Measurements from ENCODE around the gene ITPR1.

Gene ITPR1

DNA sequence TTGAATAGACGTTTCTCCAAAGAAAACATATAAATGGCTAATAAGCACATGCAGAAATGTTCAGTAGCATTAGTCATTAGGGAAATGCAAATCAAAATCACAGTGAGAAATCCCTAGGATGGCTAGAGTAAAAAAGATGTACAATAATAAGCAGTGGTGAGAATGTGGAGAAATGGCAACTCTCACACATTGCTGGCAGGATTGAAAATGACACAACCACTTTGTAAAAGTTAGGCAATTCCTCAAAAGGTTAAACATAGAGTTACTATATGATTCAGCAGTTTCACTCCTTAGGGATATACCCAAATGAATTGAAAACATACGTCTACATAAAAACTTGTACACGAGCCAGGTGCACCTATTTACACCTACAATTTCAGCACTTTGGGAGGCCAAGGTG, 108.7 kb downstream of the ITPR1 start:
- H3K9me3 Mint-ChIP-seq: peaks cover 0 to 1% of the 10 kb centered on the region in 2 donors
- peaks cover 23 to 28% of the 10 kb centered on the region in 2 donors for H3K36me3 Mint-ChIP-seq
- peak overlapping the region in 1 of 2 donors; percentile 17 for H3K4me3 Mint-ChIP-seq
- H3K27ac Mint-ChIP-seq: no peak overlapping the region
- peaks cover 60 to 93% of the 10 kb centered on the region in 2 donors for H3K4me1 Mint-ChIP-seq
- no peaks in the 10 kb centered on the region for H3K27me3 Mint-ChIP-seq
- ATAC-seq (replicated peaks) (peak; percentile 63 to 69), DNase-seq (no peak)

DNA sequence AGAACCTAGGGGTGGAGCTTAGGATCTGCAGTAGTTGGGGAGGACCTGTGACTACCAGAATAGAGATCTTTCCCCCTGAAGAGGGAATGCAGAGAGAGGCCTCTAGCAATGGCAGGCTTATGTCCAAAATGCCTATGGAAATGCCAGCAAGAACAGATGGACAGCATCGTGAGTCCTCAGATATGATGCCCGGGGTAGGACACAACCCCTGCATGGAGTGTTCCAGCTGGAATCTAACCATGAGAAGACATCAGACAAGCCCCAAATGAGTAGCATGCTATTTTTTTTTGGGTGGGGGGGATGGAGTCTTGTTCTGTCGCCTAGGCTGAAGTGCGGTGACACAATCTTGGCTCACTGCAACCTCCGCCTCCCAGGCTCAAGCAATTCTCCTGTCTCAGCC, 111.5 kb downstream of the ITPR1 start:
- Mint-ChIP-seq H3K36me3 (peaks cover 31 to 33% of the 10 kb centered on the region in 2 donors), H3K4me1 (peaks cover 57 to 81% of the 10 kb centered on the region in 2 donors), H3K4me3 (no peak overlapping the region), H3K27me3 (no peaks in the 10 kb centered on the region), H3K9me3 (peaks cover 0 to 1% of the 10 kb centered on the region in 2 donors), H3K27ac (peak overlapping the region; percentile 20)
- DNase-seq (no peak), ATAC-seq (replicated peaks) (no peak)

DNA sequence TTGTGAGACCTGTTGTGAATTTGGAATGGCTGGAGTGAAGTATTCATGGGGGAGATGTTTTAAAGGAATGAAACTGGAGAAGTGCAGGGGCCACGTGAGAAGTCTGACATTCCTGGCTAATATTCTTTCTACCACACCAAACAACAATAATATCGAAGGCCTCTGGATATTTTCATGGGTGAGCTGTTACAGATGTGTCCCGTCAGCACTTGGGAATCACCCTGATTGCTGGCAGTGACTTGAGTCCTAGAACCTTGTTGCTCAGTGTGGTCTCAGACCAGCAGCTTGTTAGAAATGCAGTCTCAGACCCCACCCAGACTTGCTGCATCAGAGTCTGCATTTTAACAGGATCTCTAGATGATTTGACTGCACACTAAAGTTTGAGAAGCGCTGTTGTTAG, 113.8 kb downstream of the ITPR1 start:
- H3K27me3 Mint-ChIP-seq: no peaks in the 10 kb centered on the region
- H3K9me3 Mint-ChIP-seq: no peaks in the 10 kb centered on the region
- peak overlapping the region; percentile 27 for H3K27ac Mint-ChIP-seq
- H3K36me3 Mint-ChIP-seq: peaks cover 18 to 28% of the 10 kb centered on the region in 2 donors
- H3K4me1 Mint-ChIP-seq: peaks cover 48 to 66% of the 10 kb centered on the region in 2 donors
- DNase-seq (no peak), ATAC-seq (replicated peaks) (no peak)
- no peak overlapping the region for H3K4me3 Mint-ChIP-seq

DNA sequence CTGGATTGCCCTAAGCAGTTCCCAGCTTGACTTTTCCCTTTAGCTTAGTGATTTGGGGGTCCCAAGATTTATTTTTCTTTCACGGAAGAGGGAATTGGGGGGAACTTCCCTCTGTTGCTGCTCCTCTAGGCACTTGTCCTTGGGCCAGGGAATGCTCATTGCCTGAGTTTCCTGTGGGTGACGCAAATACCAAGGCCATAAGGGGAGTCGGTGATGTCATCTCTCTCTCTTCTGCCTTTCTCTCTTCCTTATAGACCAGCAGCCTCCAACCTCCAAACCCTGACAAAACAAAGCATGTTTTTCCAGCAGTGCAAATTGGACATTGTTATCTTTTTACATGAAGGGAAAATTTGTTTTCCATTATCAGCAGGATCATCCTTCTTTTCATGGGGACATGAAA, 120.2 kb downstream of the ITPR1 start:
- Mint-ChIP-seq H3K36me3 (peaks cover 21 to 26% of the 10 kb centered on the region in 2 donors), H3K4me3 (no peak overlapping the region), H3K27ac (peak overlapping the region; percentile 37), H3K9me3 (peaks cover 0 to 2% of the 10 kb centered on the region in 2 donors), H3K4me1 (peaks cover 31 to 65% of the 10 kb centered on the region in 2 donors), H3K27me3 (no peaks in the 10 kb centered on the region)
- ATAC-seq (replicated peaks): no peak
- no peak for DNase-seq

DNA sequence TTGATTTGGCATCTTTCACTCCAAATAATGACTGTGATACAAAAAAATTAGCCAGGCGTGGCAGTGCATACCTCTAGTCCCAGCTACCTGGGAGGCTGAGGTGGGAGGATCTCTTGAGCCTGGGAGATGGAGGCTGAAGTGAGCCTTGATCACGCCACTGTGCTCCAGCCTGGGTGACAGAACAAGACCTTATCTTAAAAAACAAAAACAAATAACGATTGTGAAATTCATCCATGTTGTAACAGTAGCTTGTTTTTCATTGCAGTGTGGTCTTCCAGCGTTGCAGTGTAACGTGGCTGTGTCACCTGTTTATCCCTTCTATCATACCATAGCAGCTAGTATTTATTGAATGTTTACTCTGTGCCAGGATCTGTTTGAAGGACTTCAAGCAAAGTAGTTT, 120.9 kb downstream of the ITPR1 start:
- ATAC-seq (replicated peaks) (no peak), DNase-seq (no peak)
- H3K36me3 Mint-ChIP-seq: peaks cover 22 to 29% of the 10 kb centered on the region in 2 donors
- peaks cover 35 to 71% of the 10 kb centered on the region in 2 donors for H3K4me1 Mint-ChIP-seq
- no peaks in the 10 kb centered on the region for H3K27me3 Mint-ChIP-seq
- H3K9me3 Mint-ChIP-seq: peaks cover 0 to 2% of the 10 kb centered on the region in 2 donors
- H3K4me3 Mint-ChIP-seq: no peak overlapping the region
- no peak overlapping the region for H3K27ac Mint-ChIP-seq

DNA sequence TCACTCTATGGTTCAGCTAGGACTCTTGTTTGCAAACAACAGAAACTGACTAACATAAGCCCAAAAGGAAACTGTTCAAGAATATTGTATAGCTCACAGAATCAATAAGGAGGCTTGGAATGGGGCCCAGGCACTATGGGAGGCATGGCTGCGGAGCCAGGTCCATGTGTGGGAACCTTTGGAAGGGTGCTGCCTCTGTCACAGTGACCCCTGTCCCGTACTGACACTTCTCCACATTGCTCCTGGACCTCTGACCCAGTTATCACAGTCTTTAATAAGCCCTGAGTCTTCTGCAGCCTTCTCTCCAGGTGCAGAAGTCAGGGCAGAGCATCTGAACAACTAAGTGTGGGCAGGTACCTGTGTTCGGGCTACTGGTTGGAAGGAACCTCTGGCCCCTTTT, 121.8 kb downstream of the ITPR1 start:
- H3K4me1 Mint-ChIP-seq: peaks cover 33 to 72% of the 10 kb centered on the region in 2 donors
- peaks cover 23 to 30% of the 10 kb centered on the region in 2 donors for H3K36me3 Mint-ChIP-seq
- peak overlapping the region; percentile 37 for H3K27ac Mint-ChIP-seq
- H3K4me3 Mint-ChIP-seq: no peak overlapping the region
- no peak for ATAC-seq (replicated peaks)
- DNase-seq: no peak
- no peaks in the 10 kb centered on the region for H3K27me3 Mint-ChIP-seq
- H3K9me3 Mint-ChIP-seq: peaks cover 0 to 2% of the 10 kb centered on the region in 2 donors

DNA sequence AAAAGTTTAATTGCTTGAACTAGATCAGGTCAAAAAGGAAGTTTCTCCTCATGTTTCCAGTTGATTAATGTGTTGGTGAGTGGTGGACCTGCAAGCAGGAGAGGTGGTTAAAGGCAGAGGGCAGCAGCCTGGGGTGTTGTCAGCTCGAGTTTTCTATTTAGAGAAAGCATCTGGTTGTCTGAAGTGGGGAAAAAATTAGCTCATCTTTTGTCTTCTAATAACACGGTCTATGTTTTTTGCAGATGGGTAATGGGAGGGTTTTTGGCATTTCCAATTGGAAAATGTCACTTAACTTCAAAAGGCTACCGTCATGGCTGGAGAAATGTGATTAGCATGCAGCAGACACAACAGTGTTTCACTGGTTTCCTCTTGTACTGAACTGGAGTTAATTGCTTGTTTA, 122.6 kb downstream of the ITPR1 start:
- Mint-ChIP-seq H3K4me1 (peaks cover 36 to 76% of the 10 kb centered on the region in 2 donors), H3K27ac (peak overlapping the region; percentile 73)
- no peak for ATAC-seq (replicated peaks)

DNA sequence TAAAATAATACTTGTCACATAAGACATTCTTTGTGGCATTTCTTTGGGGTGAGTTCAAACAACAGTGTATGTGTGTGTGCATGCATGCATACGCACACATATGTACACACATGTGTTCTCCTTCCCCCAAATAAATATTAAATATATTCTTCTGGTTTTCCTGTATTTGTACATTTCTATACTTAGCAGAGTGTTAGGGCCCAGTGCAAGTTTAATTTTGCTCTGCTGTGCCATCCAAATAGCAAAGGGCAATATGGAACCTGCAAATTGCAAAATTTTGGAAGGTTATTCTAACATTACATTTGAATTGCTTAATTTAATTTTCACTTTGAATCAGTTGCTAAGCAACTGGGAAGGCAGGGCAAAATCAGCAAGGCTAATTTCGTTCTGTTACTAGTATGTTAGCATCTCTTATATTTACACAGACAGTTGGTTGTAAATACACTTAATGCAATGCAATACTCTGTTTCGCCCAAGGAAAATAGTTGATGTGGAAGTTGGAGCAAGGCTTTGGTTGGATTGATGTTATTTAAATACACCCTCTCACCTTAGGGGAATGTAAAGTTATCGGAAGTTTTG, 130.4 kb downstream of the ITPR1 start:
- ATAC-seq (replicated peaks) (no peak), DNase-seq (no peak)
- Mint-ChIP-seq H3K4me3 (no peak overlapping the region), H3K9me3 (peaks cover 12 to 13% of the 10 kb centered on the region in 2 donors), H3K36me3 (peaks cover 37 to 41% of the 10 kb centered on the region in 2 donors), H3K27ac (no peak overlapping the region), H3K27me3 (no peaks in the 10 kb centered on the region), H3K4me1 (peaks cover 30 to 45% of the 10 kb centered on the region in 2 donors)

More for the DNA sequence above, 122.6 kb downstream of the ITPR1 start:
- no peaks in the 10 kb centered on the region for H3K27me3 Mint-ChIP-seq
- no peak for DNase-seq
- H3K36me3 Mint-ChIP-seq: peaks cover 31 to 32% of the 10 kb centered on the region in 2 donors
- peaks cover 3 to 7% of the 10 kb centered on the region in 2 donors for H3K9me3 Mint-ChIP-seq
- H3K4me3 Mint-ChIP-seq: no peak overlapping the region

DNA sequence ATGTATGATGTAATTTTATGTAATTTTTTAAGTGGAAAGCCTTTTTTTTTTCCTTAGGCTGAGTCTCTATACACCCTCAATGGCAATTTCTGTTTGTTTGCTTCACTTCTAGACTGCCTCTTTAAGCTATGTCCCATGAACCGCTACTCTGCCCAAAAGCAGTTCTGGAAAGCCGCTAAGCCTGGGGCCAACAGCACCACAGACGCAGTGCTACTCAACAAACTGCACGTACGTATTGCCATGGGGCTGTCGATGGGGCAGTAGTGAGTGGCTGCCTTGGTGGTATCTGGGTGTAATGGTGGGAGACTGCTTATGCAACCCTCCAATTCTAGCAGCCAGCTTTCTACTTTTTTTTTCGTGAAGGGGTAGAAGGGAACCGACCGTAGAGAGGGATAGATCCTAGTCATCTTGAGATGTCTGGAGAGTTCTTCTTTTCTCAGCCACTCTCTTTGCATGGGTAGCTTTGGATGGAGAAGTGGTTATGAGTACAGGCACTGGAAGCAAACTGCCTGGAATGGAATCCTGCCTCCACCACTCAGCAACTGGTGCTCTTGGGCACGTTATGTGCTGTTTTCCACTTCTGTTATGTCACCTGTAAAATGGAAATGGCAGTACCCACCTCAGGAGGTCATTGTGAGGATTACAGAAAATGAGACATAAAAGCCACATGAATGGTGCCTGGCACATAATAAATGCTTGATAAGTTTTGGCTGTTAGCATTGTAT, 134.7 kb downstream of the ITPR1 start:
- Mint-ChIP-seq H3K36me3 (peaks cover 19 to 22% of the 10 kb centered on the region in 2 donors), H3K9me3 (no peaks in the 10 kb centered on the region), H3K27me3 (no peaks in the 10 kb centered on the region), H3K4me3 (no peak overlapping the region), H3K27ac (no peak overlapping the region), H3K4me1 (peaks cover 14 to 16% of the 10 kb centered on the region in 2 donors)
- ATAC-seq (replicated peaks): no peak
- DNase-seq: no peak

DNA sequence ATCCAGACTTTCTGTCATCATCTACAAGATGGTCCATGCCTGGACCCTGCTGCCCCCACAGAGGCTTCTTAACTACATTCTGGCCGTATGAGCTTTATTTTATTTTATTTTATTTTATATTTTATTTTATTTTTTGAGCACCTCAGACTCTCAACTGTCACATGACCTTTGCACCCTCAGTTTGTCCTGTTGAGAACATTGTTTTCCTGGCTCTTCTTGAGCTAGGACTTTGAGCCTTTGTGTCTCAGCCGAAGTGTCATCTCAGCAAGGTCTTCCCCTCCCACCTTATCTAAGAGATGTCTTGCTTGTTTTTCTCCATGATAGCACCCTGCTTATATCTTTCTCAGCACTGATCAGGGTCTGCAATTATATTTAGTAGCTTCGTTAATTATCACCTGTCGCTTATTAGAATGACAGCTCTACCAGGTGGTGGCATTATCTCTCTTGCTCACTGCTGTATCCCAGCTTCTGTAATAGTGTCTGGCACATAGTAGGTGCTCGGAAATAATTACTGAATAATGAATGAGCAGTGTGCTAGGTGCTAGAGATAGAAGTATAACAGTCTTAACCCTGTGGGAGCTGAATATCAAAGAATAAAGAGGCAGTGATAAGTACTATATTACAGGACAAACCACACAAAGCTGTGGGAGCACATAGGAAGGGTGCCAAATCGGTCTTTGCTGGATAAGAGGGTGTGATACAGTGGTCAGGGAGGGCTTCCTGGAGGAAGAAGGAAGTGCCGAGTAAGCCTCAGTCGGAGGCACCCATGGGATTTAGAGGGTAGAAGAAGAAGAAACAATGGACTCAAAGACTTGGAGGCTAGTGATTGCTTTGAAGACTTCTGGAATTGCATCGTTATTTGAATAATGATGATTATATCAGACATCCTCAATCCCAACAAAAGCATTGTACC, 136.2 kb downstream of the ITPR1 start:
- DNase-seq (no peak), ATAC-seq (replicated peaks) (no peak)
- Mint-ChIP-seq H3K27ac (no peak overlapping the region), H3K27me3 (no peaks in the 10 kb centered on the region), H3K4me1 (peaks cover 14 to 21% of the 10 kb centered on the region in 2 donors), H3K4me3 (no peak overlapping the region), H3K36me3 (peaks cover 24% of the 10 kb centered on the region in 2 donors), H3K9me3 (no peaks in the 10 kb centered on the region)

DNA sequence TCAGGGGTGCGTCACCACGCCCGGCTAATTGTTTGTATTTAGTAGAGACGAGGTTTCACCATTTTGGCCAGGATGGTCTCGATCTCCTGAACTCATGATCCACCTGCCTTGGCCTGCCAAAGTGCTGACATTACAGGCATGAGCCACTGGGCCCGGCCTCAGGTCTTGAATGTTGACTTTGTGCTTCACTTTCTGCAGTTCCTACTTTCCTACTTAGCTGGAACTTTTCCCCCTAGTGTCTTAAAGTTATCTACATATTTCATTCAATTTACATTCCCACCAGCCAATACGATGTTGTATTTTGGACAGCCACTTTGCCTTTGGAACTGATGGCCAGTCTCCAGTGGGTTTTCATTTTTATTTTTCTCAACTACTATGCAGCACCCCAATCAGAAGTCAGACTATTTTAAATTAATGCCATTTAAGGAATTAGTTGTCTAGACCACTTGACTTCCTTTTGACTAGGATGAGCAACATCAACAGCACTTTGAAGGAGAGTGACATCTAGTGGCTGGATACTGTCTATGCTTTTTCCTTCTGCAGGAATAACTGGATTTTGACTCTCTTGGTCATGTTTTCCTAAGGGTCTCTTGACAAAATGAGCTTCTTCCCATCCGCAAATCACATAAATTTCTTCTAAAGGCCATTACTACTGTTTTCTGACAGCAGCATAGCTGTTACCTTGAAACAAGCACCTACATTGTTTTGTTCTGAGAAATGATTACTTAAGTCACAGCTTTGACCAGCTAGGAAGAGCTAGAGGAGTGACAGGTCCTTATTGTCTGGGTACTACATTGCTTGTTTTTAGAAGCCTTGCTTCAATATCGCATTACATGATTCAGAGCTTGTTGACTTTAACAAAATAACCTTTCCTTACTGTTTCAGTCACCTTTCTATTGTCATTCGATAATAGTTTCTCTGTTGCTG, 140.2 kb downstream of the ITPR1 start:
- ATAC-seq (replicated peaks): peak; percentile 69 to 78
- peaks cover 30 to 33% of the 10 kb centered on the region in 2 donors for H3K36me3 Mint-ChIP-seq
- H3K4me1 Mint-ChIP-seq: peaks cover 18 to 33% of the 10 kb centered on the region in 2 donors
- peak overlapping the region; percentile 77 for H3K27ac Mint-ChIP-seq
- no peaks in the 10 kb centered on the region for H3K27me3 Mint-ChIP-seq
- no peaks in the 10 kb centered on the region for H3K9me3 Mint-ChIP-seq
- no peak for DNase-seq
- peak overlapping the region in 1 of 2 donors; percentile 60 for H3K4me3 Mint-ChIP-seq

DNA sequence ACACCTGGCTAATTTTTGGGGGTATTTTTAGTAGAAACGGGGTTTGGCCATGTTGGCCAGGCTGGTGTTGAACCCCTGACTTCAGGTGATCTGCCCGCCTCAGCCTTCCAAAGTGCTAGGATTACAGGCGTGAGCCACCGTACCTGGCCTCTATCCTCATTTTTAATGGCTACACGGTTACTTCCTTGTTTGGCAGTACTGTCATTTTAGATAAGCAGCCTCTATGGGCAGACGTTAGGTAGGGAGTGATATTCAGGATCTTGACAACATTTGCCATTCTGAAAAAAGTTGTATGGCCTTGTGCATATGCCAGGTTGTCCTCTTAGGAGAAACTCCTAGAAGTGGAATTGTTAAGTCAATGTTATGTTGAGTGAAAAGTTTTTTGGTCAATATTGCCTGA, 141.7 kb downstream of the ITPR1 start:
- H3K36me3 Mint-ChIP-seq: peaks cover 20 to 24% of the 10 kb centered on the region in 2 donors
- no peak overlapping the region for H3K27ac Mint-ChIP-seq
- no peak for DNase-seq
- H3K4me3 Mint-ChIP-seq: no peak overlapping the region
- no peaks in the 10 kb centered on the region for H3K9me3 Mint-ChIP-seq
- H3K27me3 Mint-ChIP-seq: no peaks in the 10 kb centered on the region
- H3K4me1 Mint-ChIP-seq: peaks cover 12 to 33% of the 10 kb centered on the region in 2 donors
- ATAC-seq (replicated peaks): no peak

DNA sequence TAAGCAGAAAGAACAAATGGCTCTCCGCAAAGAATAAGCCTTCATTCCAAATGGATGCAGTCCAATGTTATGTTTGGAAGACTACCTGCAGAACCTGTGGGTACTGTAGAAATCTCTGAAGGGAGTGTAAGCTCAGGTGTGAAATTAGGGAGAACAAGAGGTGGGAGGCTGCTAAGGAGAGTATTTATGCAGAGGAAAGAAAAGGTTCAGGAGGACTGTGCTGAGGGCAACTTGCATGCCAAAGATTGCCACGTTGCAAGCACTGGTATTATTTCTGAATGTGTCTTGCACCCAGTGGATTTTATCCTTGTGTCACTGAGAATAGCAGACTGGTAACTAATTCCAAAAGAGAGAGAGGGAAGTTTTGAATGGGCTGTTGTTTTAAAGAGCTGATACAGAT, 144.1 kb downstream of the ITPR1 start:
- Mint-ChIP-seq H3K9me3 (no peaks in the 10 kb centered on the region), H3K27me3 (no peaks in the 10 kb centered on the region), H3K27ac (no peak overlapping the region), H3K4me1 (peaks cover 9 to 26% of the 10 kb centered on the region in 2 donors), H3K4me3 (no peak overlapping the region), H3K36me3 (peaks cover 31 to 35% of the 10 kb centered on the region in 2 donors)
- ATAC-seq (replicated peaks) (no peak), DNase-seq (no peak)
